Medulla oblongata (tissue), 1 donor: ENCODE measurements around the gene MAD1L1.

Experiments used
- DNase-seq: peaks from one replicate; pipeline ENCODE4 v3.0.0-alpha.2; 2015; ENCODE audit errors: extremely low spot score

Gene MAD1L1

GRCh38 chr7:1916601-1916970 lies 316.2 kb downstream of the MAD1L1 start:
- DNase-seq = no peak

- no peak for DNase-seq
Measured at GRCh38 chr7:1915956-1916600, 316.7 kb downstream of the MAD1L1 start.

- no peak for DNase-seq
Measured at GRCh38 chr7:1915326-1915725, 317.4 kb downstream of the MAD1L1 start.

GRCh38 chr7:1914743-1915142 lies 318.0 kb downstream of the MAD1L1 start:
- DNase-seq = no peak

- no peak for DNase-seq
Measured at GRCh38 chr7:1914321-1914720, 318.4 kb downstream of the MAD1L1 start.

GRCh38 chr7:1913466-1914282 lies 319.1 kb downstream of the MAD1L1 start:
- no peak for DNase-seq

- DNase-seq = no peak
Measured at GRCh38 chr7:1912593-1913465, 319.9 kb downstream of the MAD1L1 start.

- DNase-seq = no peak
Measured at GRCh38 chr7:1911571-1911970, 321.2 kb downstream of the MAD1L1 start.

GRCh38 chr7:1910827-1911226 lies 321.9 kb downstream of the MAD1L1 start:
- no peak for DNase-seq

GRCh38 chr7:1910081-1910685 lies 322.6 kb downstream of the MAD1L1 start:
- DNase-seq = no peak

GRCh38 chr7:1909476-1909875 lies 323.3 kb downstream of the MAD1L1 start:
- no peak for DNase-seq

GRCh38 chr7:1908823-1909420 lies 323.8 kb downstream of the MAD1L1 start:
- no peak for DNase-seq

GRCh38 chr7:1907751-1908365 lies 324.9 kb downstream of the MAD1L1 start:
- DNase-seq = no peak

GRCh38 chr7:1906988-1907745 lies 325.6 kb downstream of the MAD1L1 start:
- no peak for DNase-seq

GRCh38 chr7:1906087-1906830 lies 326.5 kb downstream of the MAD1L1 start:
- no peak for DNase-seq

GRCh38 chr7:1902231-1902855 lies 330.4 kb downstream of the MAD1L1 start:
- no peak for DNase-seq

- no peak for DNase-seq
Measured at GRCh38 chr7:1901431-1902210, 331.1 kb downstream of the MAD1L1 start.

GRCh38 chr7:1900847-1901246 lies 331.9 kb downstream of the MAD1L1 start:
- DNase-seq = no peak
